Measurements from ENCODE around the gene RNPEP. TPM values are rescaled to one million over a fixed set of nuclear protein-coding genes. Genes with fewer than 3 reads are reported as not detected.
A peak's percentile ranks its signal among the peaks of the same experiment; 100 is the strongest.

Gene RNPEP
- total RNA-seq: 10 to 100 TPM; 19.9 to 20.8 TPM
- 30.3 TPM for polyA plus RNA-seq (2013, experiment 1 of 2)
- 27.1 TPM for polyA plus RNA-seq (2013, experiment 2 of 2)
- total RNA-seq: 3.4 to 52.1 (median 19.5) reads per million in 172 experiments

- ChIA-PET POLR2A (interaction anchor here (0.6 to 2.3 kb wide), 7 partner anchors 9 to 153 kb away, joined by 3 to 14 read pairs (median 4); partner anchors contain the start of genes IPO9 and TIMM17A), CTCF (interaction anchor here (2.4 to 2.9 kb wide), 2 partner anchors 17 to 87 kb away, joined by 7 to 10 read pairs; no protein-coding TSS in a partner anchor)
- peaks cover 17% of the 10 kb centered on the region for H3K4me1 ChIP-seq (ENCODE audit: insufficient read depth, low read length)
- H3K27me3 ChIP-seq (ENCODE audit: control insufficient read depth in 1 of 2, insufficient read depth in 2 of 2, low read length in 2 of 2): no peaks in the 10 kb centered on the region
- Mint-ChIP-seq H3K4me3 (peak within 1 kb of the TSS; percentile 97), H3K4me1 (ENCODE audit: low read depth) (peaks cover 26% of the 10 kb centered on the region), H3K36me3 (ENCODE audit: low read depth) (peaks cover 15% of the 10 kb centered on the region), H3K27me3 (no peaks in the 10 kb centered on the region), H3K9me3 (no peaks in the 10 kb centered on the region), H3K27ac (peak within 1 kb of the TSS; percentile 87)
- intact Hi-C loops (cut with DNase I, micrococcal nuclease): loop anchor here in 1 of 2 experiments (2.0 kb wide), 2 partner anchors 28 to 154 kb away; partner anchors contain the start of genes IPO9 and TIMM17A
- no peak for TF ChIP-seq CTCF (IDR thresholded peaks at IDR 0.05)
- no peaks in the 10 kb centered on the region for H3K9me3 ChIP-seq (ENCODE audit: control insufficient read depth in 1 of 2, insufficient read depth in 1 of 2, low read length in 2 of 2)
- DNase-seq: peak; percentile 21 to 78 (median 51)
- H3K27ac ChIP-seq (ENCODE audit: low read depth in 1 of 2, low read length in 2 of 2): no peak within 1 kb of the TSS
- no peaks in the 10 kb centered on the region for H3K36me3 ChIP-seq (ENCODE audit: insufficient read depth, low read length)
- ATAC-seq (ENCODE audit: poor library complexity): peak; percentile 86
- peak within 1 kb of the TSS; percentile 57 for H3K4me3 ChIP-seq (ENCODE audit: low read length)
These were observed at the start of gene RNPEP for GRCh38 chr1:201982623-201983379. Gene RNPEP, plus strand, starts transcription at chr1:201982648. Its CDS starts 19 bp downstream, at chr1:201982667.

- Mint-ChIP-seq H3K36me3 (ENCODE audit: low read depth) (no peaks in the 10 kb centered on the region), H3K9me3 (no peaks in the 10 kb centered on the region), H3K27me3 (peaks cover 10% of the 10 kb centered on the region), H3K27ac (no peak overlapping the region), H3K4me3 (no peak overlapping the region), H3K4me1 (ENCODE audit: low read depth) (no peaks in the 10 kb centered on the region)
- ChIA-PET POLR2A (no interaction called here), CTCF (no interaction called here)
- Histone ChIP-seq H3K27me3 (ENCODE audit: control insufficient read depth in 1 of 2, insufficient read depth in 2 of 2, low read length in 2 of 2) (peaks cover 10 to 11% of the 10 kb centered on the region in 2 experiments), H3K4me3 (ENCODE audit: low read length) (no peak overlapping the region), H3K4me1 (ENCODE audit: insufficient read depth, low read length) (no peaks in the 10 kb centered on the region), H3K9me3 (ENCODE audit: control insufficient read depth in 1 of 2, insufficient read depth in 1 of 2, low read length in 2 of 2) (no peaks in the 10 kb centered on the region), H3K27ac (ENCODE audit: low read depth in 1 of 2, low read length in 2 of 2) (no peak overlapping the region), H3K36me3 (ENCODE audit: insufficient read depth, low read length) (no peaks in the 10 kb centered on the region)
- ATAC-seq (ENCODE audit: poor library complexity) (no peak), DNase-seq (no peak)
- no peak for TF ChIP-seq CTCF (IDR thresholded peaks at IDR 0.05)
- intact Hi-C loops (cut with DNase I, micrococcal nuclease): no loop called here
These were observed 48.5 kb upstream of the RNPEP start for GRCh38 chr1:201933840-201934430.

- Mint-ChIP-seq H3K4me3 (no peak overlapping the region), H3K36me3 (ENCODE audit: low read depth) (no peaks in the 10 kb centered on the region), H3K4me1 (ENCODE audit: low read depth) (no peaks in the 10 kb centered on the region), H3K27ac (no peak overlapping the region), H3K9me3 (no peaks in the 10 kb centered on the region), H3K27me3 (peaks cover 26% of the 10 kb centered on the region)
- no peaks in the 10 kb centered on the region for H3K9me3 ChIP-seq (ENCODE audit: control insufficient read depth in 1 of 2, insufficient read depth in 1 of 2, low read length in 2 of 2)
- TF ChIP-seq CTCF (IDR thresholded peaks at IDR 0.05): no peak
- intact Hi-C loops (cut with DNase I, micrococcal nuclease): no loop called here
- ATAC-seq (ENCODE audit: poor library complexity) (no peak), DNase-seq (no peak)
- CTCF ChIA-PET: no interaction called here
- no peaks in the 10 kb centered on the region for H3K4me1 ChIP-seq (ENCODE audit: insufficient read depth, low read length)
- H3K27ac ChIP-seq (ENCODE audit: low read depth in 1 of 2, low read length in 2 of 2): no peak overlapping the region
- no peaks in the 10 kb centered on the region for H3K36me3 ChIP-seq (ENCODE audit: insufficient read depth, low read length)
- no peak overlapping the region for H3K4me3 ChIP-seq (ENCODE audit: low read length)
- POLR2A ChIA-PET: no interaction called here
- peaks cover 0 to 4% of the 10 kb centered on the region in 2 experiments for H3K27me3 ChIP-seq (ENCODE audit: control insufficient read depth in 1 of 2, insufficient read depth in 2 of 2, low read length in 2 of 2)
These were observed 44.7 kb upstream of the RNPEP start for GRCh38 chr1:201937624-201938213.
